Activated naive CD4-positive, alpha-beta T cell treated with Interleukin-2 at 50 U/mL for 16 hours (primary cell): ENCODE measurements around the gene ZNF771.

ENCODE experiments used
- DNase-seq: peaks from one replicate; pipeline ENCODE4 v3.0.0-alpha.2; 2020

Gene ZNF771

DNA sequence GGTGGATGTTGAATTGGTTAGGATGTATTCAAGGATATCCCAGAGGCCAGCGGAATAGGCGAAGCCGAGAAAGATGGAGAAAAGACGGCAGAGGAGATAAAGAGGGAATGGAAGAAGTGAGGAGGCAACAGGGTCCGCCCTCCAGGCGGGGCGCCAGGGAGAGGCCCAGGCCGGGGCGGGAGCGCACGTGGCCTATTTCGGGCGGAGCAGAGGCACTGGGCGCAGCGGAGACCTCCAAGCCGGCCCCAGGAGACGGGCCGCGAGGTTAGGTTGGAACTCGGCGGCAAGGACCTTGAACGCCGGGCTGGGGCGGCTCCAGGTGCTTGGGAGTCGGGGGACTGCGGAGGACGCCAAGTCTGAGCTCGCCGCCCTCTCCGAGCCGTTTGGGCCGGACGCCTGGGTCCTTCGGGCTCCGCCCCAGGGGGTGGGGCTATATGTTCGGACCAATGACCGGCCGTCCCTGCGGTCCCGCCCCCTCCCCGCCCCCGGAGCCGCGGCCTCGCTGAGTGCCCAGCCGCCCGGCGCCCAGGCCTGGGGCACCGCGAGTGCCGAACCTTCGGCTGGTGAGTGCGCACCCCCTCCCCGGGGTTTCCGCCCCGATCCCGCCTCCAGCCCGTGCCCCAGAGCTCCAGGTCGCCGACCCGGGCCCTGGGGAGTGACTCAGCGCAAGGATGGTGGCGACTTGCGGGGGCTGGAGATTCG, at the start of gene ZNF771:
ZNF771 (plus strand) TSS at position 505 of the 702 bp plus-strand sequence. CDS start 448 bp downstream, outside the sequence.
- peak; percentile 94 for DNase-seq

DNA sequence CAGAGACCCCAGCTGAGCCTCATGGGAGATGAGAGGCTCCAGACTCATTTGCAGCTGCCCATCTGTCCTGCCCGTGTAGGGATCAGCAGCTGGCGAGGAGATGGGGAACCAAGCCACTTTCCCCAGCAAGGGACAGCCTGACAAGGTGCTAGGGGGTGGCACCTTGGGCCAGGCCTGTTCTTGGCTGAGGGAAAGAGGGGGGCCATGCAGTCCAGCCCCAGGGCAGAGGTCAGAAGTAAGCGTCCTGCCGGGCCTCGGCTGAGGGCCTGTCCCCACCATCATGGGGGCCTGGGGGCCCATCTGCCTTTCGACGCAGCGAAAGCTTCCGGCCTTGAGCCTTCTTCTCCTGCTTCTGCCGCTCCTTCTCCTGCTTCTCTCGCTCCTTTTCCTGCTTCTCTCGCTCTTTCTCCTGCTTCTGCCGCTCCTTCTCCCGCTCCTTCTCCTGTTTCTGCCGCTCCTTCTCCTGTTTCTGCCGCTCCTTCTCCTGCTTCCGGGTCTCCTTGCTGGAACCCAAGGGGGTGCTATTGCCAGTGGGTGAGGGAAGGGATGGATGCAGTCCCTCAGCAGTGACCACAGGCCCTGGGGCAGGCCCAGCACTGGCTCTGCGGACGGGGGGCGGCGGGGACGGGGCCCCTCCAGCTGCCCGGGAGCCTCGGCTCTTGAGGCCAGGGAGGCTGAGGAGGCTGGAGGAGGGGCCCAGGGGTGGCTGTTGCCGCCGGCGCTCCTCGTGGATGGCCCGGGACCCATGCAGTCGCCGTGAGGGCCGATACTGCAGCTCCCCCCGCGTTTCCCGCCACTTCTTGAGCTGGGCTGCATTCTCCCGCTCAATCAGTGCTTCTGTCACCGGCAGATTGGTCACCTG, 49.5 kb upstream of the ZNF771 start:
- no peak for DNase-seq

DNA sequence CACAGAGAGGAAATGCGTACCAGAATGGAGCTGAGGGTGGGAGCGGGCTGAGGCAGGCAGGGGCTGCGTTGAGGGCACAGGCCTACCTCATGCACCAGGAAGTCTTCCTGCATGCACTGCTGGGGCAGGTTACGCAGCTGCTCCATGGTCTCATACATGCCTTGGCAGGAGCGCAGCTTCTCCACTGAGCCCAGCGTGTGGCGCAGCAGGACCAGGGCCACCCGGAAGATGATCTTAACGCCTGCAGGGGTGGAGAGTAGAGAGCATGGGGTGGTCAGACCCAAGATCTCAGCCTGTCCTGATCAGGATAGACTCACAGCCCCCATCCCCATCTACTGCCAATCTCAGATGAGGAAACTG, 48.8 kb upstream of the ZNF771 start:
- DNase-seq, result no peak

DNA sequence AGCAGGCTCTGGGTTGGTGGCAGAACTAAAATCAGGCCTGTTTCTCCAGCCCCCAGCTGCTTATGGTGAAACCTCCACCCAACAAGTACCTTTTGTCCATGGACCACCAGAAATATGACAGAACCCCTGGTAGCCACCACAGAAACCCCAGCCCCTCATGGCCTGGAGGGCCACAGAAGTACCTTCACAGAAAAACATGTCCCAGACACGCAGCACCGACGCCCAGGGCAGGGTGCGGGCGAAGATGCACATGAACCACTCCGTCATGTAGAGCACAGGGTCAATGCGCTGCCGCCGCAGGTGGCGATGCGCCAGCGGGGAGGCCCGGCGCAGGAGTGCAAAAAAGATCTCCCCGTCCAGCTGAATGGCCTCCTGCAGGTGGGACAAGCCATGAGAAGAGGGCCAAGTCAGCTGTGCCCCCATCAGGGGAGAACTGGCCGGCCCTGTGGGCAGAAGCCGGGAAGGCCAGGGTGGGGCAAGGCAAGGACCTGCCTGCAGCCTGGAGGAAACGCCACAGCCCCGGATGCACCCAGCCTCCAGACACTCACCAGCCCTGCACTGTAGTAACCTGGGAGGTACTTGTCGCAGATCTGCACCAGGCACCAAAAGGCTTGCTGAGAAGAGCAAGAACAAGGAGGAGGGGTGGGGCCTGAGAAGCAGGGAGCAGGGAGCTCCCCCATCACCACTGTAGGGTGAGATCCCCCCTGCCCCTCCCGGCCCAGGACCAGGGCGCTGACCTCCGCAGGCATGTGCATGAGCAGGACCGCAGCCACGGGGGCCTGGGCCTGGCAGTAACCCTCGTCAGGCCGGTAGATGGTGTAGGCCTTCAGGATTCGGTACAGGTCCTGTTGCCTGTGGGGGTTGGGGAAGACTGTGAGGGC, 48.2 kb upstream of the ZNF771 start:
- no peak for DNase-seq

DNA sequence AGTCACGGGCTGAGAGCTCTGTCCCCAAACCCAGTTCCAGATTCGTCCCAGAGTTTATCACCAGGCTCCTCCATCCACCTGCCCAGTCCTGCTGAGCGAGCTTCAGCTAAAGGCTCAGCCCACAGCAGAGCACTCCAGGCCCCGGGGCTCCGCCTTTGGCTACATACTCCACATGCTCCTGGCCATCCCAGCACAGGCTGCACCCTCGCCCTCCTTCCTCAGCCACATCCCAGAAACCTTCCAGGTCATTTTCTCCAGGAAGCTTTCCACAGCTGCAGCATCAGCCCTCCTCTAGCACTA, 47.6 kb upstream of the ZNF771 start:
- DNase-seq, result no peak

DNA sequence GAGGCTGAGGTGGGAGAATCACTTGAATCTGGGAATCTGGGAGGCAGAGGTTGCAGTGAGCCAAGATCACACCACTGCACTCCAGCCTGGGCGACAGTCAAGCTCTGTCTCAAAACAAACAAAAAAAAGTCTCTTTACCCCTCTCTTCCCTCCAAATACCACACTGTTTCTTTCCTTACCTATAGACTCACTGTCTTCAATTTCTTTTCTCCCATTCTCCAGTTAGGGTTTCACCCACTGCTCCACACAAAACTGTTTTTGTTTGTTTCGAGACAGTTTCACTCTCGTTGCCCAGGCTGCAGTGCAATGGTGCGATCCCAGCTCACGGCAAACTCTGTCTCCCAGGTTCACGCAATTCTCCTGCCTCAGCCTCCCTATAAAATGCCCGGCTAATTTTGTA, 46.2 kb upstream of the ZNF771 start:
- no peak for DNase-seq

DNA sequence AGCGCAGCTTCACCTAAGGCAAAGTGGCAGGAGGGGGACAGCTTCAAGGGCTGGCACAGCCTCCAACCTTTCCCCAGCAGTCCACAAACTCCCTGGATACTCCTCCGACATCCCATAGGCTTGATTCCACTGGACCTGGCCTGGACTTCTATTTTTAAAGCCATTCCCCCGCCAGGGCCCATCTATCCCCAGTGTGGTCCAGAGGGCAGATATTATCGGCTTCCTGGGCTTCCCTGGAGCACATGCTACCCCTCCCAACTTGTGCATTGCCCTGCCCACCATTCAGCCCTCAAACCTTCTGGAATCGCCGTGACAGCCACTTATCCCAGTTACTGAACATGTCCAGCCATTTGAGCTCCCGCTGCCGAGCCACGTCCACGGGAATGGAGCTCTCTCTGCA, 42.2 kb upstream of the ZNF771 start:
- DNase-seq, result no peak

DNA sequence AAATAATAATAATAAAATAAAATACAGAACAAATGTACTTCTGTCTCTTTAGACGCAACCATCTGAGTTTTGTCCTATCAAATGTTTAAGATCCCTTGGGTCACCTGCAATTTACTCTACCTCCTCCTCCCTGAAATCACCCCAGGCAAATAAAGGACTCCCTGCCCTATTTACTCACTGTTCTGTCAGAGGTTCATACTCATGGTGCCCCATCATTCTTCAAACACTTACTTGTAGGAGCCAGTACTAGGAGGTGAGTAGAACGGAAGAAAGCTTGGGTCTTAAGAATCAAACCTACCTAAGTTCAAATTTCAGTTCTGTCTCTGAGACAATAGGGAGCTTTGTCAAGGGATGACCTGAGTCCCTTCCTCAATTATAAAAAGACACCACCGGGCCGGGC, 40.9 kb upstream of the ZNF771 start:
- DNase-seq, result no peak

DNA sequence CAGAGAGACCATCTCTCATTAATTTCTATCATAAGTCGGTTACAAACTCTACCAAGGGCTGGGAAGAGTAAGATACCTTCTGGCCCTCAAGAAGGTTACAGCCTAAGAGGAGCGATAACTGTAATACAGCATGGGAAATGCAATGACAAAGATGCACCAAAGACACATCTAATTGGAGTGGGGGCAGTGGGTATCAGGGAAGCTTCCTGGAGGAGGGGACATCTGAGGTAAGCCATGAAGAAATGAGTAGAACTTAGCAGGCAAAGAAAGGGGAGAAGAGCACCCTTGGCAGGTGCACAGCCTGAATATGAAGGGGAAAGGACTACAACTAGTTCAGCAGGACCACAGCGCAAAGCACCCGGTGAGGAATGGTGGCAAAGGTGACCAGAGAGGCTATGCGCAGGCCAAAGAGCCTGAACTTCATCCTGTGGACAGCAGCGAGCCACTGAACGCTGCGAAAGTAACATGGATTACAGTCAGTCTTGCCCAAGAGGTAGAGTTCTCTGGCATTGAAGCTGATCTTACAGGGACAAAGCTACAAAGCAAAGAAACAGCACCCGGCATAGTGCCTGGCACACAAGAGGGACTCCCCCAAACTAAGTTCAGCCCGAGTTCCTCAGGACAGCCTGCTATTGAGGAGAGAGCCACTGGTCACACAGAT, 39.9 kb upstream of the ZNF771 start:
- DNase-seq, result no peak

DNA sequence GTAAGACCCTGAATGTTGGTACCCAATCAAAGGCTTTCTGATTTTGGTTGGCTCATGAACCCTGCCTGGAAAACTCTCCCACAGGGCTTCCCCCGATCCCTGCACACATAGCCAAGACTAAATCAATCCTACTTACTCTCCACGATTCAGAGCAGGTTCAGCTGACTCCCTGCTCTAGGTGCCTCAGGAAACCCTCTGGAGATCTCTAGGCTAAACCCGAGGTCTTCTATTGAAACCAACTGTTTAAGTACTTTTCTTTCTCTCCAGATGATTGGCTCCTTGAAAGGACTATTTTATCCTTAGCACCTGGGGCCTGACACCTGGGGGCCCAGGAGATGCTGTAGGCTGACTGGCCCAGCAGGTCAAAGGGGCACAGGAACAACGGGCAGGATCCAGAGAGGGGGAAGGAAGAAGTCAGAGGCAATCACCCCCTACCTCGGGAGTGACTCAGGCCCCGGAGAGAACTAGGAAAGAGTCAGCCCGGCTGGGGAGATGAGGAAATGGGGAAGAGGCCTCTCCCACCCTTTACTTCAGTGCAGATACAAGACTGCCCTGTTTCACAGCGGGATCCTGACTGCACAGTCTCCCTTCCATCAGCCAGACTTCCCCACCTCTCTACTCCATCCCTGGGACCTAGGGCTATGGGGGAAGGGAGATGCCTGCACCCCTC, 39.1 kb upstream of the ZNF771 start:
- DNase-seq, result no peak

DNA sequence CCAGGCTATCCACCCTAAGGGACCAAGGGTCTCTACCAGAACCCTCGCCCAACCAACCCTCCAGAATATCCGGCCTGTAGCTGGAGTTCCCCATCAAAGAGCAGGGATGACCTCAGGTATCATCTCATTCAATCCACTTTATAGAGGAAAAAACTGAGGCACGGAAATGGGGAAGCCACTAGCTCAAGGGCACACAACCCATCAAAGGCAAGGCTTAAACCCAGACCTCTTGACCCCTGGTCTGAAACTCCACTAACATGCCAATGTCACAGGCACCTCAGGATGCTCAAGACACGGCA, 38.7 kb upstream of the ZNF771 start:
- no peak for DNase-seq

DNA sequence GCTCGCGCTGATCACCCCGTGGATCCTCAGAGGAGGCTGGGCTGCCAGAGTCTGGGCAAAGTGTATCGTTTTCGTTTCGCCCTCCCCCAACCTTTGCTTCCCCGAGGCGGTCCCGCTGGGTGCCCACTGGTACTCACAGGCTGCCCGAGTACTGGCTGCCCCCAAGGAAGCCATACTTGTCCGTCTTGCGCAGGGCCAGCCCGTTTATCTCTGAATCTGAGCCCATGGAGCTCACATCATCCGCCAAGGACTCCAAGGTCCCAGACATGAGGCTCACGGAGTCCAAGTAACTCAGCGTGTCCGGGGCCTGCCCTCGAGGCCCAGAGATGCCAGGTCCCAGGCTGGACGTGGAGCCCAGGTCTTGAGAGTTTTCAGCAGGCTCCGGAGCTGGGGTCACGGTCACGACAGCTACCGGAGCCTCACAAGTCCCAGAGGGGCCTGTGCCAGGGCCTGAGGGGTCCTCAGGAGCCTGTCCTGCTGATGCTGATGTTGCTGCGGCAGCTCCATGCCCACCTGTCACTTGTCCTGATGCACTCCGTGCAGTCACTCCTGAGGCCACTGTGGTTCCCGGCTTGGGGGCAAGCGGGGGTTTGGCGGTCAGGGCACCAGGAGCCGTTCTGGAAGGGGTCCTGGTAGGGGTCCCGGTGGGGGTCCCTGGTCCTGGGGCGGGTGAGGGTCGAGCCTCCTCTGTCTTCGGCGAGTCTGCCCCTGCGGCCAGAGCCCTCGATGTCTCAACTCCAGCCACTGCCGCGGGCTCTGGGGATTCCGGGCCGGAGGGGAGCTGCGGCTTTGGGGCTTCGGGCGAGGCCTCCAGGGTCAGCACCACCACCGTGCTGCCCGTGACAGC, 38.1 kb upstream of the ZNF771 start:
- peak; percentile 35 for DNase-seq

DNA sequence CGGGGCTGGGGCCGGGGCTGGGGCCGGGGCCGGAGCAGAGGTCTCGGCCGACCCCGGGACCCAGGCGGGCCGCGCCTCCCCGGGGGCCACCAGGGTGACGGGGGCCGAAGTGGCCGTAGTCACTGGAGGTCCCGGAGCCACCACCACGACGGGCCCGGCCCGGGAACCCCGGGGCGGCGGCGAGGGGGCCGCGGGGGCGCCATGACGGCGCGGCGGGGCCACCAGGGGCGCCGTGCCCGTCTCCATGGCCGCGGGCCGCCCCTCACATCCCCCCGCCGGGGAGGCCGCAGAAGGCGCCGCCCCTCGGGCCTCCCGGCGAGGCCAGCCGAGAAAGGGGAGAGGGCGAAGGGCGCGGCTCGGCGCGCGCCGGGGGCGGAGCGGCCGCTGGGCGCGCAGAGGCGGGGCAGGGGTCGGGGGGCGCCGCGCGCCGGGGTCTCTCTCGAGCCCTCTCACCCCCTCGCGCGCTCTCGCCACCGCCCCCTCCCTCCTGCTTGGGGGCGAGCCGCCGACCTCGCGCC, 37.4 kb upstream of the ZNF771 start:
- no peak for DNase-seq

DNA sequence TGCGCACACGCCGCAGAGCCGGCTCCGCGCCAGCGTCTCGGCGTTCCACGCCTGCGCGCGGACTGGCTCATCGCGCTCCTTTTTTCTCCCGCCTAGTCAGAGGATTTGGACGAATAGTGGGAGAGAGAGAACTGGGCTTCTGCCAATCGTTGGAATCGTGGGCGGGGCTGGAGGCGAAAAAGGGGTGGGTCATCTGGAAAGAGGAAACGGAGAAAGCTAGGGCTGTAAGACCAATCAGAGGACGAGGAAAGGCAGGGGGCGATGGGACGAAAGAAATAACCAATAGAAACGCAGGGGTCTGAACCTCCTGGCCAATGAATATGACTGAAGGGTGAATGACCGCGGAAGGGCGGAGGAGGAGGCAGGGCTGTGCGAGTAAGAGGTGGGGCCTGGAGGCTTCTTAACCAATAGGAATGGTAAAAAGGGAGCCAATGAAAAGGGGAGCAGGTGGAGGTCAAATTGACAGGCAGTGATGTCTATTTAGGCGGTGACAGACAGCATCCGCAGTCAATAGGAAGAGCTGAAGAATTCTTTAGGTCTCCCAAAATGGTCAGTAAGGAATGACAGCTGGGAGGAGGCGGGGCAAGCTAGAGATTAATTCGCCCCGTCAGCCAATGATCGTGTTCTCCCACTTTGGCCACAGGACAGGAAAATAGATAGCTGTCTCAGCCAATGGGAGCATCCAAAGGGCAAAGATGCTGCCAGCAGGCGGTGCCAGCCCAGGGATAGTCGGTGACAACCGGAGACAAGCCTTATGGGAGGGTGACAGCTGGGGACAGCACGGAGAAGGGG, 36.8 kb upstream of the ZNF771 start, which contains the start of gene TBC1D10B:
TBC1D10B (minus strand) TSS at position 39 of the 792 bp plus-strand sequence. CDS start 311 bp downstream, outside the sequence.
- peak; percentile 99 for DNase-seq

DNA sequence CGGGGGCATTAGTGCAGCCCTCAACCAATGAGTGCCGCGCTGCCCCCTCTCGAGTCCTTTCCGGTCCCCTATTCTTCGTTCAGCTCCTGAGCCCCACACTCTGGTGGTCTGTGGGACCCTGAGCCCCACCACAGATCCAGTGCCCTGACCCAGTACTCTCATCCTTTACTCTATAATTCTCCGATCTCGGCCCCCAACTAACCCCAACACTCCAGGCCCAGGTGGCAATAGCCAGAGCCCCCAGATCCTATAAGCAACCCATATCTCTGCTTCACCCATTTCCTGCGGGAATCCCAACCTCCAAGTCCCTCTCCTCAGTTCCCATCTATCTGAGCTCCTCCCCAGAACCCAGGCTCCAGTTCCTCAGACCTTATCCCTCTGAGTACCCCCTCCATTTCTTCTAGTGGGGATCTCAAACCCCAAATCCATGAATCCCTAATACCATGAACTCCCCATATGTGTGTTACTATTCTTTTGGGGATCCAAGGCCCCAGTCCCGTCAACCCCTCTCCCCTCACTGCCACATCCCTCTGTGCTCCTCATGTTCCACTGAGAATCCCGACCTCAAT, 36.1 kb upstream of the ZNF771 start:
- DNase-seq, result no peak

DNA sequence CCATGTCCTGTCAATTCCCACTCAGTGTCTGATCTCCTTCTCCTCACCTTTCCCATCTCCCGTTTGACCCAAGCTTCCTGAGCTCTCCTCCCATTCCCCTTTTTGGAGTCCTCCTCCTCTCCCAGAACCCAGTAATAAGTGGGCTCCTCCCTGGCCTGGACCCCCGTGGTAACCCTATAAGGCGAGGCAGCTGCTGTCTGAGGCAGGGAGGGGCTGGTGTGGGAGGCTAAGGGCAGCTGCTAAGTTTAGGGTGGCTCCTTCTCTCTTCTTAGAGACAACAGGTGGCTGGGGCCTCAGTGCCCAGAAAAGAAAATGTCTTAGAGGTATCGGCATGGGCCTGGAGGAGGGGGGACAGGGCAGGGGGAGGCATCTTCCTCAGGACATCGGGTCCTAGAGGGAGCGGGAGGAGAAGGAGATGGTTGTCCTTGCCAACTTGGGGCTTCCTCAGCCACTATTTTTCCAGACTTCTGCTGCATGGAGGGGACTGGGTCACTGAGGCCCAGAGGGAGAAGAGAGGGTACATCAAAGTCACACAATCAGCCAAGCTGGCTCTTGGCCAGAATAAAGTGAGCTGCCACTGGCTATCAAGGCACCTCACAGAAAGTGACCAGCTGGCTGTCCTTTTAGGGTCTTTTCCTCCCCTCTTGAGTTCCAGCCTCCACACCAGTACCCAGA, 35.2 kb upstream of the ZNF771 start:
- no peak for DNase-seq

DNA sequence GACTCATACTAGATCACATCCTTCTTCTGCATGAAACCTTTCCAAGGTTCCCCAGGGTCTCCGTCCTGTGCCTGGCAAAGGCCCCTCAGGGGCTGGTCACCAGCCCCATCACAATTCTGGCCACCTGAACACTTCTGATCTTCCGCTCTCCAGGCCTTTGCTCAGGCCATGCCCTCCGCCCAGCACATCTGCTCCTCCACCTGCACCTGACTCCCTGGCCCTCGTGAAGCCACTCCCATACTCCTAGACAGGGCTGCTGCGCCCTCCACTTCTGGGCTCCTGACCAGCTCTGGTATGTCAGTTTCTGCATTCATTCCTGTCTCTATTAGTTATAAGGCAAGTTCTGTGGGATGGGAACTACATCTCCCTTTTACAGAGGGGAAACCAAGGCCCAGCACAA, 34.7 kb upstream of the ZNF771 start:
- no peak for DNase-seq

DNA sequence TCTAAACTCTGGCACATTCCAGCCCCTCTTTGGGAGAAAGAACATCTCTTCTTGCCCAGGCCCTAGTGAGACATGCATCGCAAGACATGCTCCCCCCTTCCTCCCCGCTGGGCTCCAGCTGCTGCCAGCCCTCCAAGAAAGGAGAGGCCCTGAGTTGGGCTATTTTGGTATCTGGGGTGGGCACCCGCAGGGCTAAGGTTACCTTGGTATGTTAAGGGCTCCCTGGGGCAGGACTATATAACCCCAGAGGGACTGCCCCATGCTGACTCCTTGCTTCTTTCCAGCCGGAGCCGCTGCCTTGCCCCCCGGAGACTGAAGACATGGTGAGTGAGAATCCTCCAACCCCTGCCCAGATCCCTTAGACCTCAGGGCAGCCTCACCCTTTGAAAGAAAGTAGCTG, 32.9 kb upstream of the ZNF771 start, which contains the start of gene MYL11:
MYL11 (plus strand) TSS at position 265 of the 400 bp plus-strand sequence; CDS start at position 321, 56 bp downstream.
- no peak for DNase-seq

DNA sequence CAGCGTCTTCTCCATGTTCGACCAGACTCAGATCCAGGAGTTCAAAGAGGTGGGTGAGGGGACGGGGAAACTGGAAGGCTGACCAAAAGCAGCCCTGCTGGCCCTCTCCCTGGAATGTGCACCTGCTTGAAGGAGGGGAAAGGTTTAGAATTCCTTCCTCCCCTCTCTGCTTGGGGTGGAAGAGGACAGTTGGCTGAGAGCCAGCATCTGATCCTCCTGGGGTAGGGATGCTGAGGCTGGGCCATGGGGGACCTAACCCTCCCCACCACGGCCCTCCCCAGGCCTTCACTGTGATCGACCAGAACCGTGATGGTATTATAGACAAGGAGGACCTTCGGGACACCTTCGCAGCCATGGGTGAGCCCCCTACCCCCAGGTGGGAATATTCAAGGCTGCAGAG, 31.5 kb upstream of the ZNF771 start:
- no peak for DNase-seq
